Colonic mucosa (tissue), 4 donors: ENCODE data around the gene PDCD10. TPM values are rescaled to one million over a fixed set of nuclear protein-coding genes. Genes with fewer than 3 reads are reported as not detected.

Experiments
- DNase-seq: peaks from one replicate; pipeline ENCODE4 v3.0.0-alpha.2; 2020
- H3K27ac ChIP-seq: fragments of 200-600 bp; one replicate; pipeline ENCODE4 v1.8.0; 2021
- H3K27me3 ChIP-seq: fragments of 200-600 bp; one replicate; pipeline ENCODE4 v1.8.0; 2021
- H3K36me3 ChIP-seq: fragments of 200-600 bp; one replicate; pipeline ENCODE4 v1.8.0; 2021
- H3K4me1 ChIP-seq: fragments of 200-600 bp; one replicate; pipeline ENCODE4 v1.8.0; 2021; ENCODE audit warnings: mild to moderate bottlenecking
- H3K4me3 ChIP-seq: fragments of 200-600 bp; one replicate; pipeline ENCODE4 v1.8.0; 2021
- H3K9ac ChIP-seq, 2 donors: one replicate each; pipeline ENCODE4 v1.7.0; 2013; ENCODE audit warnings: control low read depth in 2 of 2, low read depth in 2 of 2, low read length in 2 of 2
- H3K9me3 ChIP-seq: fragments of 200-600 bp; one replicate; pipeline ENCODE4 v1.8.0; 2021
- CTCF ChIP-seq: fragments of 200-600 bp; IDR thresholded peaks from one replicate; pipeline ENCODE4 v1.8.0; 2022; ENCODE audit warnings: antibody characterized with exemption, mild to moderate bottlenecking
- intact Hi-C: fragments of 100-400 bp; cut with DNase I; formaldehyde crosslinking; loops from one replicate; pipeline ENCODE4 v1.14.1; 2022
- total RNA-seq, 2 donors: library from RNA; stranded (reverse); fragmentation: NEBNext Ultra II Directional in 1 of 2; extraction: Animal tissue kit (Norgen Biotek cat#: 25700) in 1 of 2; gene quantifications; one replicate each; pipeline ENCODE4 v1.2.1, GENCODE V29; 2021
- donor health status: healthy.
- donor health status: DM: no; HTN: no; CAD: no.
- donor health status: DM: no; HTN: no; CAD: no.

Gene PDCD10
- total RNA-seq, 2 donors from 2014 or later = 67.3 to 87.0 TPM

- H3K27ac ChIP-seq = no peak overlapping the region
- H3K9ac ChIP-seq = no peak overlapping the region
- no peak for DNase-seq
- no peak for TF ChIP-seq CTCF
- no peaks in the 10 kb centered on the region for H3K27me3 ChIP-seq
- H3K4me3 ChIP-seq = no peak overlapping the region
- no peaks in the 10 kb centered on the region for H3K4me1 ChIP-seq
- intact Hi-C loops = no loop called here
- no peaks in the 10 kb centered on the region for H3K9me3 ChIP-seq
- no peaks in the 10 kb centered on the region for H3K36me3 ChIP-seq
These were observed 28.9 kb downstream of the PDCD10 start for GRCh38 chr3:167705840-167706239.

GRCh38 chr3:167700926-167701325 is 33.8 kb downstream of the PDCD10 start:
- Histone ChIP-seq H3K27me3 (no peaks in the 10 kb centered on the region), H3K9me3 (no peaks in the 10 kb centered on the region), H3K27ac (no peak overlapping the region), H3K9ac (no peak overlapping the region), H3K4me1 (no peaks in the 10 kb centered on the region), H3K4me3 (no peak overlapping the region), H3K36me3 (no peaks in the 10 kb centered on the region)
- no peak for TF ChIP-seq CTCF
- DNase-seq = no peak
- intact Hi-C loops = no loop called here

- Histone ChIP-seq H3K4me3 (no peak overlapping the region), H3K36me3 (no peaks in the 10 kb centered on the region), H3K4me1 (no peaks in the 10 kb centered on the region), H3K9ac (no peak overlapping the region), H3K9me3 (no peaks in the 10 kb centered on the region), H3K27me3 (no peaks in the 10 kb centered on the region), H3K27ac (no peak overlapping the region)
- intact Hi-C loops = no loop called here
- DNase-seq = no peak
- TF ChIP-seq CTCF = no peak
These were observed 34.6 kb downstream of the PDCD10 start for GRCh38 chr3:167700046-167700445.

- intact Hi-C loops = no loop called here
- no peak overlapping the region for H3K9ac ChIP-seq
- no peaks in the 10 kb centered on the region for H3K4me1 ChIP-seq
- H3K27ac ChIP-seq = no peak overlapping the region
- no peaks in the 10 kb centered on the region for H3K27me3 ChIP-seq
- H3K36me3 ChIP-seq = no peaks in the 10 kb centered on the region
- no peak overlapping the region for H3K4me3 ChIP-seq
- DNase-seq = no peak
- TF ChIP-seq CTCF = no peak
- no peaks in the 10 kb centered on the region for H3K9me3 ChIP-seq
These were observed 40.6 kb downstream of the PDCD10 start for GRCh38 chr3:167694121-167694520.

GRCh38 chr3:167691366-167691765 is 43.3 kb downstream of the PDCD10 start:
- intact Hi-C loops = no loop called here
- Histone ChIP-seq H3K9me3 (no peaks in the 10 kb centered on the region), H3K27me3 (no peaks in the 10 kb centered on the region), H3K4me3 (no peak overlapping the region), H3K36me3 (no peaks in the 10 kb centered on the region), H3K27ac (no peak overlapping the region), H3K9ac (no peak overlapping the region), H3K4me1 (no peaks in the 10 kb centered on the region)
- DNase-seq = no peak
- no peak for TF ChIP-seq CTCF
